ENCODE results near the gene CCDC12. TPM values are rescaled to one million over a fixed set of nuclear protein-coding genes. Genes with fewer than 3 reads are reported as not detected.
A peak's percentile ranks its signal among the peaks of the same experiment; 100 is the strongest.

The CCDC12 gene
- total and polyA plus RNA-seq, 2 experiments from 2014 or later = 17.4 to 43.8 TPM

DNA sequence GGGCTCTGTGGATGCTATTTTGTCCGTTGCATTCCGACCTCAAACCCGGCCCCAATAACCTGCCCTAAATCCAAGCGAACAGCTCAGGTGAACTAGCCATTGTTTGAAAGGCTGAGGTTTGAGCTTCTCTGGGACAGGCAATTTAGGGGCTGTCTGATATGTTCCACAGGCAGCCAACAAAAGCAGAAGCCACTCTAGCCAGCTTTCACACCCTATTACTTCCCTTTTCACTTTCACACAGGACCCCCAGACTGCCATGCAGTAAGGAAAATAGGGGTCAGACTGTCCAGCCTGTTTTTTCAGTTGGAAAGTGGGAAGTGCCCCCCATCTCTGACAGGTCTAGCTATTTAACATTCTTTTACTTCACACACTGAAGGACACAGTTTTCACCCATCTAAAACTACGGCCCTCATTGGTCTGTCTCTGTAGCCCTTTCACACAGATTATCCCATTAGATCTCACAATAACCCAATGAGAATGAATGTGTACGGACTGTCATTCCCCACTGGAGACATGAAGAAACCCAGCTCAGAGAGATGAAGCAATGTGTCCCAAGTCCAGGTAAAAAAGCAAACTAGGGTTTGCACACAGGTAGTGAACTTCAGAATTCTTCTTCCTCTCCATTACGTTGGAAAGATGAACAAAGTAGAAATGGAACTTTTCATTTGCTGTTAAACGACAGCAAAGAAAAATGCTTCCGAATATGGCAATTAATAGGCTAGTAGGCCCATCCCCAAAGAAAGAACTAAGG lies 1.9 kb downstream of the CCDC12 start:
- Histone ChIP-seq H3K9me2 (ENCODE audit: insufficient read depth) (no peaks in the 10 kb centered on the region), H3F3A (ENCODE audit: insufficient read depth) (peaks cover 26% of the 10 kb centered on the region; the same call in 1 of the 2 replicates), H3K4me1 (ENCODE audit: insufficient read depth) (peaks cover 25% of the 10 kb centered on the region), H3K4me2 (ENCODE audit: unreplicated experiment) (peak overlapping the region; percentile 80), H3K27me3 (replicated peaks; ENCODE audit: insufficient read depth) (no peaks in the 10 kb centered on the region), H3K4me3 (peak overlapping the region; percentile 90), H3K9me3 (ENCODE audit: low read depth) (no peaks in the 10 kb centered on the region), H3K79me2 (ENCODE audit: insufficient read depth) (peaks cover 66% of the 10 kb centered on the region), H4K20me1 (ENCODE audit: insufficient read depth) (peaks cover under 1% of the 10 kb centered on the region; the same call in 1 of the 2 replicates), H3K36me3 (ENCODE audit: low read depth) (no peaks in the 10 kb centered on the region), H2AFZ (no peak overlapping the region), H3K9ac (no peak overlapping the region), H3K27ac (no peak overlapping the region)
- no peak for TF ChIP-seq EZH2phosphoT487 (IDR thresholded peaks at IDR 0.05; ENCODE audit: insufficient read depth, low read depth)
- no peak for TF ChIP-seq EZH2 (IDR thresholded peaks at IDR 0.05; ENCODE audit: insufficient read depth, poor library complexity, severe bottlenecking)
- in situ Hi-C loops (cut with MboI) = no loop called here
- WGBS, 2 experiments (ENCODE audit: low coverage in 1 of 2, low lambda C conversion rate in 2 of 2, missing lambda C conversion rate in 2 of 2) = 88 to 89% methylated on average over 9 of the region's 9 CpGs
- DNase-seq = no peak

DNA sequence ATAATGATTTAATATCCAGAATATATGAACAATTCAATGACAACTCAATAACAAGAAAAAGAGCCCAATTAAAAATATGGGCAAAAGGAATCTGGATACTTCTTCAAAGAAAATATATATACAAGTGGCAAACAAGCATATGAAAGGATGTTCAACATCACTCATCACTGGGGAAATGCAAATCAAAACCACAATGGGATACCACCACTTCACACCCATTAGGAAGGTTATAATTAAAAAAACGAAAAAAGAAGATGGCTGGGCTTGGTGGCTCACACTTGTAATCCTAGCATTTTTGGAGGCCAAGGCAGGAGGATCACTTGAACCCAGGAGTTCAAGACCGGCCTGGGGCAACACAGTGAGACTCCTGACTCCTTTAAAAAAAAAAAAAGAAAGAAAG lies 4.1 kb downstream of the CCDC12 start:
- in situ Hi-C loops (cut with MboI) = no loop called here
- Histone ChIP-seq H2AFZ (no peak overlapping the region), H3K27me3 (replicated peaks; ENCODE audit: insufficient read depth) (no peaks in the 10 kb centered on the region), H3K9me3 (ENCODE audit: low read depth) (no peaks in the 10 kb centered on the region), H3K79me2 (ENCODE audit: insufficient read depth) (peaks cover 88% of the 10 kb centered on the region), H3K9me2 (ENCODE audit: insufficient read depth) (no peaks in the 10 kb centered on the region), H3K27ac (no peak overlapping the region), H3K4me1 (ENCODE audit: insufficient read depth) (peaks cover 24% of the 10 kb centered on the region), H3F3A (ENCODE audit: insufficient read depth) (peaks cover 23% of the 10 kb centered on the region; the same call in 1 of the 2 replicates), H3K4me2 (ENCODE audit: unreplicated experiment) (no peak overlapping the region), H3K4me3 (no peak overlapping the region), H3K9ac (no peak overlapping the region), H4K20me1 (ENCODE audit: insufficient read depth) (peaks cover 13% of the 10 kb centered on the region; the same call in 1 of the 2 replicates), H3K36me3 (ENCODE audit: low read depth) (no peaks in the 10 kb centered on the region)
- DNase-seq = no peak
- TF ChIP-seq EZH2 (IDR thresholded peaks at IDR 0.05; ENCODE audit: insufficient read depth, poor library complexity, severe bottlenecking) = no peak
- TF ChIP-seq EZH2phosphoT487 (IDR thresholded peaks at IDR 0.05; ENCODE audit: insufficient read depth, low read depth) = no peak
- 73 to 75% methylated on average over 2 of the region's 2 CpGs for WGBS, 2 experiments (ENCODE audit: low coverage in 1 of 2, low lambda C conversion rate in 2 of 2, missing lambda C conversion rate in 2 of 2)

DNA sequence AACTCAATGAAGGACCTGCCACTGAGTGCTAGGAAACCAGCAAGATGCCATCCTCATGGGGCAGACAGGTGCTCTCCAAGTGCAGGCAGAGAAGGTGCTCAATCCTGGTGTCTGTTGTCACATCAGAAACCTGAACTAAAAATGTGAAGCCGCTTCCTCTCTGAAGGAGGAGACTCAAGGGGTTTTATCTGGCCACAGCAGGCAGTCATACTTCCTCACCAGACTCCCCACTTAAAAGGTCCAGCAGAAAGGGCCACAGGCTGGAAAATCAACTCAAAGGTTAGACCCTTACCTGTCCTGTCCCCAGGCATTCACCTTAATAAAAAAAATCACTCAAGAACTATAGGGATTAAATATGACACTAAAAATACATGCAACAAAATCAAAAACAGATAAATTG lies 4.8 kb downstream of the CCDC12 start:
- Histone ChIP-seq H3K9ac (no peak overlapping the region), H3K27me3 (replicated peaks; ENCODE audit: insufficient read depth) (no peaks in the 10 kb centered on the region), H3K4me1 (ENCODE audit: insufficient read depth) (peaks cover 20% of the 10 kb centered on the region), H3F3A (ENCODE audit: insufficient read depth) (peaks cover 19% of the 10 kb centered on the region; the same call in 1 of the 2 replicates), H3K9me2 (ENCODE audit: insufficient read depth) (no peaks in the 10 kb centered on the region), H3K36me3 (ENCODE audit: low read depth) (no peaks in the 10 kb centered on the region), H2AFZ (no peak overlapping the region), H3K4me3 (no peak overlapping the region), H3K9me3 (ENCODE audit: low read depth) (no peaks in the 10 kb centered on the region), H3K27ac (no peak overlapping the region), H4K20me1 (ENCODE audit: insufficient read depth) (peaks cover 13% of the 10 kb centered on the region; the same call in 1 of the 2 replicates), H3K4me2 (ENCODE audit: unreplicated experiment) (peak overlapping the region; percentile 24), H3K79me2 (ENCODE audit: insufficient read depth) (peaks cover 95% of the 10 kb centered on the region)
- TF ChIP-seq EZH2 (IDR thresholded peaks at IDR 0.05; ENCODE audit: insufficient read depth, poor library complexity, severe bottlenecking) = no peak
- no peak for TF ChIP-seq EZH2phosphoT487 (IDR thresholded peaks at IDR 0.05; ENCODE audit: insufficient read depth, low read depth)
- WGBS, 2 experiments (ENCODE audit: low coverage in 1 of 2, low lambda C conversion rate in 2 of 2, missing lambda C conversion rate in 2 of 2) = 100% methylated on average over 1 of the region's 1 CpG
- no peak for DNase-seq
- in situ Hi-C loops (cut with MboI) = no loop called here

DNA sequence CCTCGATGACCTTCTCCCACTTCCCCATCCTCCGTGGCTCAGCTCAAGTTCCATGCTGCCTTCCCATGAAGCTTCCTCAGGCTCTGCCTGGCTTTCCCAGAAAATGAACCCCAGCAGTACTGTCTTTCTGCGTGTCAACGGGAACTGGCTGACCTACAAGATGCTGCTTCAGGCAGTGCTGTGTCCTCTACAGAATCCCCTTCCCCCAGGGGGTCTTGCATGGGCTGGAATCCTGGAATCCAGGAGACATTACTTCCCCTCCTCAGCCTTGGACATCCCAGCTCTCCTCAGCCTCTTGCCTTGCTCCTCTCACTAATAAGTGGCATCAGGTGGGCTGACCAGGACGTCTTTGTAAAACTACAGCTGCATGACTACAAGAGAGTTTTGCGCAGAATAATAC lies 5.4 kb downstream of the CCDC12 start:
- in situ Hi-C loops (cut with MboI) = no loop called here
- Histone ChIP-seq H3K36me3 (ENCODE audit: low read depth) (no peaks in the 10 kb centered on the region), H4K20me1 (ENCODE audit: insufficient read depth) (peaks cover 13% of the 10 kb centered on the region; the same call in 1 of the 2 replicates), H3K9me3 (ENCODE audit: low read depth) (no peaks in the 10 kb centered on the region), H3K4me1 (ENCODE audit: insufficient read depth) (peaks cover 20% of the 10 kb centered on the region), H3K27ac (peak overlapping the region; percentile 14), H3K79me2 (ENCODE audit: insufficient read depth) (peaks cover 100% of the 10 kb centered on the region), H3K9ac (peak overlapping the region; percentile 27; the same call in 1 of the 2 replicates), H3F3A (ENCODE audit: insufficient read depth) (peaks cover 19% of the 10 kb centered on the region; the same call in 1 of the 2 replicates), H3K4me3 (no peak overlapping the region), H3K9me2 (ENCODE audit: insufficient read depth) (no peaks in the 10 kb centered on the region), H3K27me3 (replicated peaks; ENCODE audit: insufficient read depth) (no peaks in the 10 kb centered on the region), H3K4me2 (ENCODE audit: unreplicated experiment) (peak overlapping the region; percentile 24), H2AFZ (no peak overlapping the region)
- no peak for DNase-seq
- 49 to 55% methylated on average over 6 of the region's 6 CpGs for WGBS, 2 experiments (ENCODE audit: low coverage in 1 of 2, low lambda C conversion rate in 2 of 2, missing lambda C conversion rate in 2 of 2)
- TF ChIP-seq EZH2phosphoT487 (IDR thresholded peaks at IDR 0.05; ENCODE audit: insufficient read depth, low read depth) = no peak
- TF ChIP-seq EZH2 (IDR thresholded peaks at IDR 0.05; ENCODE audit: insufficient read depth, poor library complexity, severe bottlenecking) = no peak

Data from GM23248 (cell line).